Mucosa of descending colon (tissue), 3 donors: ENCODE measurements around the gene PEX11G. TPM values are rescaled to one million over a fixed set of nuclear protein-coding genes. Genes with fewer than 3 reads are reported as not detected.
A peak's percentile ranks its signal among the peaks of the same experiment; 100 is the strongest.

Source experiments
- ATAC-seq: fragments of 200-7000 bp; cut with Tn5 transposase; one replicate; pipeline ENCODE4 v1.9.1; 2020; ENCODE audit warnings: mild to moderate bottlenecking, moderate library complexity
- DNase-seq, 3 donors: peaks; one replicate each; pipeline ENCODE4 v3.0.0-alpha.2; 2020
- H3K36me3 ChIP-seq: fragments of 200-600 bp; one replicate; pipeline ENCODE4 v1.8.0; 2021; ENCODE audit warnings: low read depth, mild to moderate bottlenecking
- H3K4me1 ChIP-seq: fragments of 200-600 bp; one replicate; pipeline ENCODE4 v1.8.0; 2021; ENCODE audit warnings: low read depth, mild to moderate bottlenecking
- H3K4me3 ChIP-seq: fragments of 200-600 bp; one replicate; pipeline ENCODE4 v1.8.0; 2021; ENCODE audit warnings: mild to moderate bottlenecking
- H3K9me3 ChIP-seq: fragments of 200-600 bp; one replicate; pipeline ENCODE4 v1.8.0; 2021; ENCODE audit warnings: mild to moderate bottlenecking
- intact Hi-C, 2 donors: fragments of 100-400 bp; cut with DNase I in 1 of 2; cut with micrococcal nuclease in 1 of 2; formaldehyde crosslinking; loops; one replicate each; pipeline versions ENCODE4 v1.11.0 to v1.11.1; 2022; cut with DNase I, micrococcal nuclease
- total RNA-seq, 3 donors: library from RNA; stranded (reverse); fragmentation: NEBNext Ultra II Directional in 2 of 3; extraction: Animal tissue kit (Norgen Biotek cat#: 25700) in 2 of 3; gene quantifications; one replicate each; pipeline versions ENCODE4 v1.2.1 to v1.2.4, GENCODE V29; 2021 to 2023
- TF ChIP-seq, protein P1 (sequence below): fragments of 200-600 bp; IDR thresholded peaks from one replicate; pipeline ENCODE4 v1.8.0; 2022; ENCODE audit warnings: antibody characterized with exemption, mild to moderate bottlenecking
- donor health status: DM: no; HTN: no; CAD: no; lungs with moderate emphysema.
- donor health status: DM: no; HTN: no; CAD: no.
- donor health status: DM: no; HTN: yes; CAD: no.

The PEX11G gene
- total RNA-seq, 3 donors from 2014 or later: 4.0 to 9.5 (median 8.1) TPM

DNA sequence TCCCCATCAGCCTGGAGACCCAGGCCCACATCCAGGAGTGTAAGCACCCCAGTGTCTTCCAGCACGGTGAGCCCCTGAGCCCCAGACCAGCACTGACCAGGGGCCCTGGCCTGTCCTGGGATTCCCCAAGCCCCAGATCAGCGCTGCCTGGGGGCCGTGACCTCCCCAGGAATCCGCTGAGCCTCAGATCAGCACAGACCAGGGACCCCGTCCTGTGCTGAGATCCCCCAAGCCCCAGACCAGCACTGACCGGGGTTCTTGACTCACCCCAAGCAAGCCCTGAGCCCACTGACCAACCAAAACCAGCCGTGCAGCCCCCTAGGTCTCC is 39.3 kb upstream of the PEX11G start:
- H3K36me3 ChIP-seq: no peaks in the 10 kb centered on the region
- DNase-seq (no peak), ATAC-seq (no peak)
- no peak overlapping the region for H3K4me3 ChIP-seq
- intact Hi-C loops: no loop called here
- H3K4me1 ChIP-seq: peaks cover 7% of the 10 kb centered on the region
- TF ChIP-seq, protein P1, sequence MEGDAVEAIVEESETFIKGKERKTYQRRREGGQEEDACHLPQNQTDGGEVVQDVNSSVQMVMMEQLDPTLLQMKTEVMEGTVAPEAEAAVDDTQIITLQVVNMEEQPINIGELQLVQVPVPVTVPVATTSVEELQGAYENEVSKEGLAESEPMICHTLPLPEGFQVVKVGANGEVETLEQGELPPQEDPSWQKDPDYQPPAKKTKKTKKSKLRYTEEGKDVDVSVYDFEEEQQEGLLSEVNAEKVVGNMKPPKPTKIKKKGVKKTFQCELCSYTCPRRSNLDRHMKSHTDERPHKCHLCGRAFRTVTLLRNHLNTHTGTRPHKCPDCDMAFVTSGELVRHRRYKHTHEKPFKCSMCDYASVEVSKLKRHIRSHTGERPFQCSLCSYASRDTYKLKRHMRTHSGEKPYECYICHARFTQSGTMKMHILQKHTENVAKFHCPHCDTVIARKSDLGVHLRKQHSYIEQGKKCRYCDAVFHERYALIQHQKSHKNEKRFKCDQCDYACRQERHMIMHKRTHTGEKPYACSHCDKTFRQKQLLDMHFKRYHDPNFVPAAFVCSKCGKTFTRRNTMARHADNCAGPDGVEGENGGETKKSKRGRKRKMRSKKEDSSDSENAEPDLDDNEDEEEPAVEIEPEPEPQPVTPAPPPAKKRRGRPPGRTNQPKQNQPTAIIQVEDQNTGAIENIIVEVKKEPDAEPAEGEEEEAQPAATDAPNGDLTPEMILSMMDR: no peak
- no peaks in the 10 kb centered on the region for H3K9me3 ChIP-seq

DNA sequence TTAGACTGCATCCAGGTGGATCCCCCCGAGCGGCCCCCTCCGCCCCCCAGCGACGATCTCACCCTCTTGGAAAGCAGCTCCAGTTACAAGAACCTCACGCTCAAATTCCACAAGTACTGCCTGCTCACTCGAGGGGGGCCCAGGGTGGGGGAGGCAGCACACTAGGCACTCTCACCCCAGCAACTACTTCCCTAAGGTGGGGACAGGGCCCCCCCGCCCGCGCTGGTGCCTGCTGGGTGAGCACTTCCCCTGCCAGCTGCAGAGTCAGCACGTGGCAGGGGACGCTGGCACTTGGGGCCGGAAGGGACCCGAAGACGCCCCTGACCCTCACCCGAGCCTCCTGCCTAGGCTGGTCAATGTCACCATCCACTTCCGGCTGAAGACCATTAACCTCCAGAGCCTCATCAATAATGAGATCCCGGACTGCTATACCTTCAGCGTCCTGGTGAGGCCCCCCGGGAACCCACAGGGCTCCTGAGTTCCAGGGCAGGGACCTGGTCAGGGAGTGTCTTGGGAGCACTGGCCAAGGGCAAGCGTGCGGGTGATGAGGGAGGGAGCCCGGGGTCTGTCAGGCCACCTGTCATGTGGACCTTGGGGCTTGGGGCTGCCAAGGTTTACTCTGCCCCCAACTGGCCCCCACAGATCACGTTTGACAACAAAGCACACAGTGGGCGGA is 38.8 kb upstream of the PEX11G start:
- Histone ChIP-seq H3K9me3 (no peaks in the 10 kb centered on the region), H3K4me1 (peaks cover 9% of the 10 kb centered on the region), H3K36me3 (no peaks in the 10 kb centered on the region), H3K4me3 (no peak overlapping the region)
- DNase-seq: peak in 1 of 3 donors; percentile 61
- TF ChIP-seq, protein P1: no peak
- intact Hi-C loops: no loop called here
- no peak for ATAC-seq

DNA sequence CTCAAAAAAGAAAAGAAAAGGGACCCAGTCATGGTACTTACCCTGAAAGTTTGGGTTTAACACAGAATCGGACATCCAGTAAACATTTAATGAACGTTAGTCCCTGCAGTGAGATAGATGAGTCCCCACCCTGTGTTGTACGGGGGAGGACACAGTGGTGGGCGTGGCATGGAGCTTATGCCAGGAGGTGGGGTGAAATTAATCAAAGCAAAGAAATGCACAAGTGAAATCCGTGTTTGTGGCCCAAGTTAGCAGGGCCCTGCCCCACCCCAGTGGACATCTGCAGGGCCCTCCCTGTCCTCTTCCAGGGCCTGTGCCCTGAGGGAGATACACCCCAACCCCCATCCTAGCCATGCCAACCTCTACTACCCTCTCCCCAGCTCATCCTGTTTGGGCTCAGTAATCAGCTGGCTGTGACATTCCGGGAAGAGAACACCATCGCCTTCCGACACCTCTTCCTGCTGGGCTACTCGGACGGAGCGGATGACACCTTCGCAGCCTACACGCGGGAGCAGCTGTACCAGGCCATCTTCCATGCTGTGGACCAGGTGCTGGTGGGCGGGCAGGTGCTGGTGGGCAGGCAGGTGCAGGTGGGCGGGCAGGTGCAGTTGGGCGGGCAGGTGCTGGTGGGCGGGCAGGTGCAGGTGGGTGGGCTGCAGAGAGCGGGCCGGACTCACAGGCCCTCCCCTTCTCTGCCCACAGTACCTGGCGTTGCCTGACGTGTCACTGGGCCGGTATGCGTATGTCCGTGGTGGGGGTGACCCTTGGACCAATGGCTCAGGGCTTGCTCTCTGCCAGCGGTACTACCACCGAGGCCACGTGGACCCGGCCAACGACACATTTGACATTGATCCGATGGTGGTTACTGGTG is 37.5 kb upstream of the PEX11G start:
- Histone ChIP-seq H3K4me3 (no peak overlapping the region), H3K4me1 (peaks cover 18% of the 10 kb centered on the region), H3K36me3 (no peaks in the 10 kb centered on the region), H3K9me3 (no peaks in the 10 kb centered on the region)
- TF ChIP-seq, protein P1: no peak
- intact Hi-C loops: no loop called here
- DNase-seq (no peak), ATAC-seq (no peak)

DNA sequence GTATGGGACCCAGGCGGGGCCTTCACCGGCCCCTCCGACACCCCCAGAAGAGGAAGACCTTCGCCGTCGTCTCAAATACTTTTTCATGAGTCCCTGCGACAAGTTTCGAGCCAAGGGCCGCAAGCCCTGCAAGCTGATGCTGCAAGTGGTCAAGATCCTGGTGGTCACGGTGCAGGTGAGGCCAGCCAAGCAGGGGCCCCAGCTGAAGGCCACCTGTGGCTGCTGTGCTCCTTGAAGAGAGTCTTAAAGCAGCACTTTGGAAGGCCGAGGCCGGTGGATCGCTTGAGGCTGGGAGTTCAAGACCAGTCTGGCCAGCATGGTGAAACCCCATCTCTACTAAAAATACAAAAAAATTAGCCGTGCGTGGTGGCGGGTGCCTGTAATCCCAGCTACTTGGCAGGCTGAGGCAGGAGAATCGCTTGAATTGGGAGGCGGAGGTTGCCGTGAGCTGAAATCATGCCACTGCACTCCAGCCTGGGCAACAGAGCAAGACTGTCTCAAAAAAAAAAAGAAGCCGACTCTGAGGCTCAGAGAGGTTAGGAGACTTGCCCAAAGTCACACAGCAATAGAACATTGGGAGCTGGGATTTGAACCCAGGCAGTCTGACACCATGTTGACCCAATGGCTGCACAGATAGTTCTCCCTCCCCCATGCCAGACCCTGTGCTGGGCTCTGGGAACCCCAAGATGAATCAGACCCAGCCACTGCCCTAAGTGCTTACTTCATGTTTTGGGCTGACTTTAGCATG is 36.3 kb upstream of the PEX11G start:
- no peak for ATAC-seq
- peaks cover 18% of the 10 kb centered on the region for H3K4me1 ChIP-seq
- TF ChIP-seq, protein P1: no peak
- H3K36me3 ChIP-seq: no peaks in the 10 kb centered on the region
- no peaks in the 10 kb centered on the region for H3K9me3 ChIP-seq
- no peak for DNase-seq
- intact Hi-C loops: no loop called here
- no peak overlapping the region for H3K4me3 ChIP-seq

DNA sequence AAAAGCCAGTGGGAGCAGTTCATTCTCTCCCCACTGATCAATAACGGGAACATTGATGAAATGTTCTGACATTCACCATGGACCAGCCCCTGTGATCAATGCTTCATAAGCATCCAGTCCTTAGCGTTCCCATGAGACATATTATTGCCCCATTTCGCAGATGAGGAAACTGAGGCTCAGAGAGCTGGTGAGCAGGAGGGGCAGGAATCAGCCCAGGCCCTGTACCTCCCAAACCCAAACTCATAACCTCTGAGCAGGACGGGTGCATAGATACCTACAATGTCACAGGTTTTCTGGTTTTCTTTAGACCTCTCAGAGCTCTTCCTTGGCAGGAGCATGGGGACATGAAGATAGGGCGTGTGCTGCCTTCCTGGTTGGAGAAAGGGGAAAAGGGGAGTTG is 35.7 kb upstream of the PEX11G start:
- TF ChIP-seq, protein P1: no peak
- DNase-seq (no peak), ATAC-seq (no peak)
- intact Hi-C loops: no loop called here
- Histone ChIP-seq H3K36me3 (no peaks in the 10 kb centered on the region), H3K4me1 (peaks cover 18% of the 10 kb centered on the region), H3K9me3 (no peaks in the 10 kb centered on the region), H3K4me3 (no peak overlapping the region)
